ENCODE results near the gene TENM3.

The TENM3 gene

GRCh38 chr4:182346250-182346649 lies 103.0 kb downstream of the TENM3 start:
- H3K4me1 Mint-ChIP-seq: peaks cover 78% of the 10 kb centered on the region
- H3K36me3 Mint-ChIP-seq (ENCODE audit: low read depth): peaks cover 5% of the 10 kb centered on the region
- no peak for TF ChIP-seq CTCF (IDR thresholded peaks at IDR 0.05)
- no peaks in the 10 kb centered on the region for H3K9me3 Mint-ChIP-seq
- no peak overlapping the region for H3K4me3 Mint-ChIP-seq
- H3K27me3 Mint-ChIP-seq (ENCODE audit: low read depth, poor library complexity): peaks cover 12% of the 10 kb centered on the region
- no peak for DNase-seq
- H3K27ac Mint-ChIP-seq: no peak overlapping the region

GRCh38 chr4:182346675-182347375 lies 103.6 kb downstream of the TENM3 start:
- Mint-ChIP-seq H3K9me3 (no peaks in the 10 kb centered on the region), H3K27me3 (ENCODE audit: low read depth, poor library complexity) (peaks cover 12% of the 10 kb centered on the region), H3K4me1 (peaks cover 82% of the 10 kb centered on the region), H3K27ac (peak overlapping the region; percentile 26), H3K36me3 (ENCODE audit: low read depth) (peaks cover 9% of the 10 kb centered on the region), H3K4me3 (no peak overlapping the region)
- no peak for DNase-seq
- no peak for TF ChIP-seq CTCF (IDR thresholded peaks at IDR 0.05)

GRCh38 chr4:182348779-182349326 lies 105.7 kb downstream of the TENM3 start:
- Mint-ChIP-seq H3K4me3 (peak overlapping the region; percentile 15), H3K27ac (peak overlapping the region; percentile 91), H3K36me3 (ENCODE audit: low read depth) (peaks cover 18% of the 10 kb centered on the region), H3K4me1 (peaks cover 83% of the 10 kb centered on the region), H3K27me3 (ENCODE audit: low read depth, poor library complexity) (peaks cover 12% of the 10 kb centered on the region), H3K9me3 (no peaks in the 10 kb centered on the region)
- no peak for DNase-seq
- TF ChIP-seq CTCF (IDR thresholded peaks at IDR 0.05): no peak

- Mint-ChIP-seq H3K4me3 (no peak overlapping the region), H3K9me3 (peaks cover 3% of the 10 kb centered on the region), H3K27ac (peak overlapping the region; percentile 56), H3K4me1 (peaks cover 76% of the 10 kb centered on the region), H3K36me3 (ENCODE audit: low read depth) (peaks cover 22% of the 10 kb centered on the region), H3K27me3 (ENCODE audit: low read depth, poor library complexity) (peaks cover 12% of the 10 kb centered on the region)
- TF ChIP-seq CTCF (IDR thresholded peaks at IDR 0.05): no peak
- DNase-seq: no peak
Observed at GRCh38 chr4:182350041-182350440, 106.8 kb downstream of the TENM3 start.

GRCh38 chr4:182351485-182351884 lies 108.3 kb downstream of the TENM3 start:
- H3K9me3 Mint-ChIP-seq: peaks cover 12% of the 10 kb centered on the region
- peaks cover 63% of the 10 kb centered on the region for H3K4me1 Mint-ChIP-seq
- H3K36me3 Mint-ChIP-seq (ENCODE audit: low read depth): peaks cover 36% of the 10 kb centered on the region
- H3K4me3 Mint-ChIP-seq: no peak overlapping the region
- H3K27me3 Mint-ChIP-seq (ENCODE audit: low read depth, poor library complexity): peaks cover 7% of the 10 kb centered on the region
- no peak overlapping the region for H3K27ac Mint-ChIP-seq
- DNase-seq: no peak
- TF ChIP-seq CTCF (IDR thresholded peaks at IDR 0.05): no peak

- Mint-ChIP-seq H3K27me3 (ENCODE audit: low read depth, poor library complexity) (no peaks in the 10 kb centered on the region), H3K4me1 (peaks cover 42% of the 10 kb centered on the region), H3K36me3 (ENCODE audit: low read depth) (peaks cover 38% of the 10 kb centered on the region), H3K4me3 (no peak overlapping the region), H3K27ac (no peak overlapping the region), H3K9me3 (peaks cover 14% of the 10 kb centered on the region)
- no peak for DNase-seq
- no peak for TF ChIP-seq CTCF (IDR thresholded peaks at IDR 0.05)
Observed at GRCh38 chr4:182354106-182354505, 110.9 kb downstream of the TENM3 start.
